ENCODE data around the gene SIX5. TPM values are rescaled to one million over a fixed set of nuclear protein-coding genes. Genes with fewer than 3 reads are reported as not detected.
A peak's percentile ranks its signal among the peaks of the same experiment; 100 is the strongest.

Gene SIX5
- total and polyA plus RNA-seq, 9 of the 15 experiments (the other 6 are each of a cell fraction or from before 2014, with no cell fraction given): 1.4 to 17.2 (median 7.4) TPM; not detected in 2

GRCh38 chr19:45779231-45780145 is 10.4 kb upstream of the SIX5 start (continued):
- TF ChIP-seq HDAC1 (IDR thresholded peaks at IDR 0.05) (peak in 1 of 2 experiments; percentile 71; a peak in 2 of 4 replicates), ATF2 (CRISPR knock-in tag; IDR thresholded peaks at IDR 0.05) (no peak), CXXC5 (CRISPR knock-in tag; IDR thresholded peaks at IDR 0.05) (peak; percentile 63), GMEB1 (CRISPR knock-in tag; IDR thresholded peaks at IDR 0.05) (no peak), ATF7 (IDR thresholded peaks at IDR 0.05) (peak; percentile 26; the same call in 1 of the 2 replicates), STAG1 (CRISPR knock-in tag; IDR thresholded peaks at IDR 0.05; ENCODE audit: borderline replicate concordance) (no peak), PRDM10 (IDR thresholded peaks at IDR 0.05; ENCODE audit: partially characterized antibody) (peak; percentile 10), POLR2AphosphoS2 (IDR thresholded peaks at IDR 0.05; ENCODE audit: low read length) (peak; percentile 64; the same call in 1 of the 2 replicates), U2AF2 (optimal IDR thresholded peaks at IDR 0.05; ENCODE audit: low read depth, low read length) (no peak), NEUROD1 (IDR thresholded peaks at IDR 0.05; ENCODE audit: borderline replicate concordance, low read depth, low read length, partially characterized antibody) (no peak), ZFP36 (IDR thresholded peaks at IDR 0.05; ENCODE audit: low read depth, low read length, partially characterized antibody) (peak; percentile 17), HDGF (IDR thresholded peaks at IDR 0.05) (no peak; the same call in 1 of the 2 replicates), HMGN3 (IDR thresholded peaks at IDR 0.05; ENCODE audit: borderline replicate concordance, extremely low read depth, insufficient read length, low read depth, low read length) (peak; percentile 72), ZNF212 (CRISPR knock-in tag; IDR thresholded peaks at IDR 0.05) (no peak), ZNF239 (CRISPR knock-in tag; IDR thresholded peaks at IDR 0.05) (no peak), CBFA2T3 (IDR thresholded peaks at IDR 0.05) (no peak), MTA3 (IDR thresholded peaks at IDR 0.05; ENCODE audit: borderline replicate concordance) (peak; percentile 74), HDAC2 (IDR thresholded peaks at IDR 0.05) (peak; percentile 81), LARP7 (IDR thresholded peaks at IDR 0.05) (0 out of 2 replicates have a peak, but pooled peaks have one; percentile 38), HNRNPLL (IDR thresholded peaks at IDR 0.05; ENCODE audit: low read depth, low read length, poor library complexity, severe bottlenecking) (peak; percentile 92), MYBL2 (IDR thresholded peaks at IDR 0.05; ENCODE audit: low read depth) (no peak), MYBL2 (CRISPR knock-in tag; IDR thresholded peaks at IDR 0.05; ENCODE audit: borderline replicate concordance) (no peak)
